BLaER1 treated with 17β-estradiol and CSF1 and Interleukin-3, amounts not matched to agents 10 nM and 100 nM (cell line): Measurements from ENCODE around the gene GJD3.
A peak's percentile ranks its signal among the peaks of the same experiment; 100 is the strongest.

Experiments used
- H3K27ac ChIP-seq, 11 experiments: shearing (Covaris generic); formaldehyde crosslinking; 2 replicates each; pipeline ENCODE4 v1.8.1; 2022
- H3K27me3 ChIP-seq, 11 experiments: shearing (Covaris generic); formaldehyde crosslinking; 2 replicates each; pipeline ENCODE4 v1.8.1; 2022
- H3K36me3 ChIP-seq, 11 experiments: shearing (Covaris generic); formaldehyde crosslinking; 2 replicates each; pipeline ENCODE4 v1.8.1; 2022
- H3K4me1 ChIP-seq, 10 experiments: shearing (Covaris generic); formaldehyde crosslinking; 2 replicates each; pipeline ENCODE4 v1.8.1; 2022
- H3K4me2 ChIP-seq, 11 experiments: shearing (Covaris generic); formaldehyde crosslinking; 2 replicates each; pipeline ENCODE4 v1.8.1; 2022
- H3K4me3 ChIP-seq, 10 experiments: shearing (Covaris generic); formaldehyde crosslinking; 2 replicates each; pipeline ENCODE4 v1.8.1; 2022
- H3K9ac ChIP-seq, 11 experiments: shearing (Covaris generic); formaldehyde crosslinking; 2 replicates each; pipeline ENCODE4 v1.8.1; 2022
- H3K9me3 ChIP-seq, 11 experiments: shearing (Covaris generic); formaldehyde crosslinking; replicated peaks in 1 of 11; 2 replicates each; pipeline ENCODE4 v1.8.1; 2022
- H4K20me1 ChIP-seq, 11 experiments: shearing (Covaris generic); formaldehyde crosslinking; 2 replicates each; pipeline ENCODE4 v1.8.1; 2022
- Cebpa-rat ChIP-seq, 11 experiments: shearing (Covaris generic); IDR thresholded peaks; 2 replicates each; pipeline ENCODE4 v1.8.1; 2022

Gene GJD3

GRCh38 chr17:40342504-40343218 is 21.9 kb downstream of the GJD3 start:
- no peaks in the 10 kb centered on the region for H3K27me3 ChIP-seq
- peaks cover 76 to 92% (median 88%) of the 10 kb centered on the region in 10 experiments for H3K4me1 ChIP-seq
- TF ChIP-seq Cebpa-rat (IDR thresholded peaks at IDR 0.05) = no peak
- H4K20me1 ChIP-seq = peaks cover 0 to 76% (median 37%) of the 10 kb centered on the region in 11 experiments; a peak in 13 of 22 replicates
- H3K4me3 ChIP-seq = peak overlapping the region; percentile 75 to 96 (median 83)
- peak overlapping the region; percentile 92 to 100 (median 99) for H3K4me2 ChIP-seq
- peak overlapping the region; percentile 76 to 94 (median 85) for H3K9ac ChIP-seq
- H3K27ac ChIP-seq = peak overlapping the region; percentile 75 to 91 (median 80)
- H3K36me3 ChIP-seq = peaks cover 0 to 19% (median 0%) of the 10 kb centered on the region in 11 experiments; a peak in 4 of 22 replicates
- H3K9me3 ChIP-seq = 0 out of 22 replicates have a peak, but pooled peaks cover 0 to 4% (median 0%) of the 10 kb centered on the region in 11 experiments

DNA sequence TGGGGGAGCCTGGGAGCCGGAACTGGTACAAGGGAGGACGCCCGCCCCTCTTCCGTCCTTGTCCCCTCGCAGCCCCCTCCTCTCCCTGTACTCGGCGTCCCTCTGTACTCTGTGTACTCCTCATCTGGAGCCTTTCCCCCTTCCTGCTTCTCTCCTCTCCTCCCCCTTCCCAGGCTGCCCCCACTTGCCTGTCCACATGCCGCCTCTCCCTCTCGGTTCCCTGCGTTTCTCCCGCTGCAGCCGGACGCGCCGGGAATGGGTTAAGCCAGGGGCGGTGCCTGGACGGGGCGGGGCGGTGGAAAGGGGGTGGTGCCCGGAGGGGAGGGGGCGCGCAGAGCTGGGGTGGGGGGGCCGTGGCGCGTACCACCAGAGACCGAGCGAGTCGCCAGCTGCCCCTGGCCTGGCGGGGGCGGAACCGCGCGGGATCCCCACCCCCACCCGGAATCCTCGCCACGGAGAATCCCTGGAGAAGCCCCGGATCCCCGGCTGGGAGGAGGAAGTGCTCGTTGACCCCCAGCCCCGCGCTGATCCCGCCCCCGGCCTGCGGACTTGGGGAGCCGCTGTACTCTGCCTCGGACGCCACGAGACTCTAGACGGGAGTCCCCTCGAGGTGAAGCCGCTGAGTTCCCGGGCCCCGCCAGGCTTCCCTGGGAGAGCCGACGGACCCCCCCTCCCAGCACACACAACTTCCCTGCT is 22.6 kb downstream of the GJD3 start:
- Histone ChIP-seq H3K4me2 (peak overlapping the region; percentile 92 to 100 (median 99)), H3K36me3 (peaks cover 0 to 22% (median 0%) of the 10 kb centered on the region in 11 experiments; a peak in 4 of 22 replicates), H4K20me1 (peaks cover 0 to 70% (median 34%) of the 10 kb centered on the region in 11 experiments; a peak in 13 of 22 replicates), H3K27me3 (no peaks in the 10 kb centered on the region), H3K4me3 (peak overlapping the region; percentile 75 to 96 (median 83)), H3K27ac (peak overlapping the region; percentile 75 to 91 (median 80)), H3K4me1 (peaks cover 76 to 92% (median 88%) of the 10 kb centered on the region in 10 experiments), H3K9me3 (0 out of 22 replicates have a peak, but pooled peaks cover 0 to 4% (median 0%) of the 10 kb centered on the region in 11 experiments), H3K9ac (peak overlapping the region; percentile 76 to 94 (median 85))
- TF ChIP-seq Cebpa-rat (IDR thresholded peaks at IDR 0.05) = no peak

- Histone ChIP-seq H3K9ac (peak overlapping the region; percentile 76 to 94 (median 85)), H3K36me3 (peaks cover 0 to 25% (median 0%) of the 10 kb centered on the region in 11 experiments; a peak in 4 of 22 replicates), H3K4me1 (peaks cover 76 to 91% (median 86%) of the 10 kb centered on the region in 10 experiments), H3K27me3 (no peaks in the 10 kb centered on the region), H3K27ac (peak overlapping the region; percentile 75 to 91 (median 80)), H3K4me2 (peak overlapping the region; percentile 92 to 100 (median 99)), H3K9me3 (0 out of 22 replicates have a peak, but pooled peaks cover 0 to 4% (median 0%) of the 10 kb centered on the region in 11 experiments), H4K20me1 (peaks cover 0 to 62% (median 30%) of the 10 kb centered on the region in 11 experiments; a peak in 13 of 22 replicates), H3K4me3 (peak overlapping the region; percentile 75 to 96 (median 83))
- peak in 1 of 11 experiments; percentile 52; a peak in 1 of 22 replicates for TF ChIP-seq Cebpa-rat (IDR thresholded peaks at IDR 0.05)
Observed at GRCh38 chr17:40340880-40341807, 23.4 kb downstream of the GJD3 start.

DNA sequence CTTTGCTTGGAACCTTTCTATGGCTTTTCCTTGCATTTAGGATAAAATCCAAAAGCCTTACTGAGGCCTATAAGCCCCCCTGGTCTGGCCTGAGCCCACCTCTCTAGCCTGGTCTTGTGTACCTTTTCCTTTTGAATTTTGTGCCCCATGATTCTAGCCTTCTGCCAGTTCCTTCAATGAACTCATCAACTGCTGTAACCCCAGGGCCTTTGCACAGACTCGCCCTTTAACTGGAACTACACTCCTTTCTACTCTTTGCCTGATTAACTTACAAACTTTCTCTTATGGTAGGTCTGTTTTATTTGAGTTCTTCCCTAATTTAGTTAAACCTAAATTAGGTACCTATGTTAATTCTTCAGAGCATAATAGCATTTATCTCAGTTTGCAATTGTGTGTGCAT is 24.2 kb downstream of the GJD3 start:
- peaks cover 0 to 54% (median 22%) of the 10 kb centered on the region in 11 experiments; a peak in 11 of 22 replicates for H4K20me1 ChIP-seq
- peak overlapping the region; percentile 92 to 100 (median 99) for H3K4me2 ChIP-seq
- H3K36me3 ChIP-seq = peaks cover 0 to 32% (median 0%) of the 10 kb centered on the region in 11 experiments; a peak in 5 of 22 replicates
- H3K4me1 ChIP-seq = peaks cover 76 to 91% (median 85%) of the 10 kb centered on the region in 10 experiments
- H3K27me3 ChIP-seq = no peaks in the 10 kb centered on the region
- H3K9me3 ChIP-seq = 0 out of 22 replicates have a peak, but pooled peaks cover 0 to 4% (median 0%) of the 10 kb centered on the region in 11 experiments
- H3K9ac ChIP-seq = peak overlapping the region in 3 of 11 experiments; percentile 78 to 87 (median 82); a peak in 4 of 22 replicates
- H3K27ac ChIP-seq = peak overlapping the region in 2 of 11 experiments; percentile 87 to 91; a peak in 4 of 22 replicates
- peak overlapping the region in 5 of 10 experiments; percentile 79 to 89 (median 84); a peak in 8 of 20 replicates for H3K4me3 ChIP-seq
- no peak for TF ChIP-seq Cebpa-rat (IDR thresholded peaks at IDR 0.05)

- Histone ChIP-seq H3K36me3 (peaks cover 0 to 32% (median 0%) of the 10 kb centered on the region in 11 experiments; a peak in 5 of 22 replicates), H3K27ac (peak overlapping the region; percentile 49 to 92 (median 66)), H3K27me3 (no peaks in the 10 kb centered on the region), H3K9me3 (0 out of 22 replicates have a peak, but pooled peaks cover 0 to 4% (median 0%) of the 10 kb centered on the region in 11 experiments), H3K9ac (peak overlapping the region; percentile 14 to 71 (median 56); a peak in 21 of 22 replicates), H3K4me2 (peak overlapping the region; percentile 92 to 100 (median 99)), H4K20me1 (peaks cover 0 to 42% (median 15%) of the 10 kb centered on the region in 11 experiments; a peak in 11 of 22 replicates), H3K4me1 (peaks cover 76 to 91% (median 85%) of the 10 kb centered on the region in 10 experiments), H3K4me3 (peak overlapping the region in 9 of 10 experiments; percentile 5 to 59 (median 27); a peak in 11 of 20 replicates)
- TF ChIP-seq Cebpa-rat (IDR thresholded peaks at IDR 0.05) = no peak
Observed at GRCh38 chr17:40338941-40339649, 25.4 kb downstream of the GJD3 start.

DNA sequence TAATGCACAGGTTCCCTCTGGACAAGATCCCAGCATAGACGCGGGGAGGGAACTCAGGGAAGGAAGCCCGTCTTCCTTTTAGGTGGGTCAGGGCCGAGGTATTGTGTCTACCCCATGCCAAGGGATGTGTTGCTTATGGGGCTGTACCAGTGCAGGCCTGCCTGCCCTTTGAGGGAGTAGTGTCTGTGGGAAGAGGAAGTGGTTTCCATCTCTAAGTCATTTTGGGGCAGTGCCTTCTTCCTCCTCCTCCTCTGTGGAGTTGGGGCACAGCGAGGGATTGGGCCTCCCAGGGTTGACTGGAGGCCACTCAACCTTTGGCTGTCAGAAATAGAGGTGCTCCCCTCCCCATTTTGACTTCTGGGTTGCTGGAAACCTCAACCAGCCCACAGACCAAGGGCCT is 26.5 kb downstream of the GJD3 start:
- Histone ChIP-seq H3K4me1 (peaks cover 78 to 91% (median 85%) of the 10 kb centered on the region in 10 experiments), H3K9ac (peak overlapping the region in 4 of 11 experiments; percentile 14 to 36 (median 23); a peak in 6 of 22 replicates), H3K27ac (peak overlapping the region; percentile 52 to 92 (median 66); a peak in 21 of 22 replicates), H3K4me3 (peak overlapping the region in 7 of 10 experiments; percentile 6 to 59 (median 20); a peak in 7 of 20 replicates), H4K20me1 (peaks cover 0 to 31% (median 4%) of the 10 kb centered on the region in 11 experiments; a peak in 10 of 22 replicates), H3K27me3 (no peaks in the 10 kb centered on the region), H3K36me3 (peaks cover 0 to 39% (median 2%) of the 10 kb centered on the region in 11 experiments; a peak in 7 of 22 replicates), H3K9me3 (0 out of 22 replicates have a peak, but pooled peaks cover 0 to 4% (median 0%) of the 10 kb centered on the region in 11 experiments), H3K4me2 (peak overlapping the region; percentile 92 to 100 (median 99))
- TF ChIP-seq Cebpa-rat (IDR thresholded peaks at IDR 0.05) = no peak

DNA sequence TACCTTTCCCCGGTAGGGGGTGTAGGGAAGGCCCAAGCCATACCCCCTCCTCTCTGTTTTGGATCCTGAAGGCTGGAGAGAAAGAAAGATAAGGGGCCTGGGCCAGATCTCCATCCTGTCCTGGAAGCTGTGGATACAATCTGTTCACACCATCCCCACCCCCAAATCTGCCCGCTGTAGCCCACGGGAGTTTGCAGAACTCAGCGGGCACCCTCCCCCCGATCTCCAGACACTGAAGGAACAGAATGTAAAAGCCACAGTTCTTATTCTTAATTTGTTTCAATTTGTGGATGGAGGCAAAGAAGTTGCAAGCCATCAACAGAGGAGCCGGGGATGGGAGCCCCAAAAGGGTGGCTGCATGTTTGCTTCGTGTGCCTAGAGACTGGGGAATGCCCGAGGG is 27.2 kb downstream of the GJD3 start:
- peak overlapping the region in 4 of 11 experiments; percentile 15 to 36 (median 34); a peak in 7 of 22 replicates for H3K9ac ChIP-seq
- peaks cover 0 to 29% (median 0%) of the 10 kb centered on the region in 11 experiments; a peak in 9 of 22 replicates for H4K20me1 ChIP-seq
- H3K27me3 ChIP-seq = no peaks in the 10 kb centered on the region

More for the DNA sequence above, 27.2 kb downstream of the GJD3 start:
- TF ChIP-seq Cebpa-rat (IDR thresholded peaks at IDR 0.05) = no peak
- H3K4me3 ChIP-seq = peak overlapping the region in 4 of 10 experiments; percentile 20 to 59 (median 28); a peak in 4 of 20 replicates
- peak overlapping the region; percentile 92 to 100 (median 99) for H3K4me2 ChIP-seq
- peaks cover 78 to 91% (median 88%) of the 10 kb centered on the region in 10 experiments for H3K4me1 ChIP-seq
- peak overlapping the region in 10 of 11 experiments; percentile 52 to 92 (median 66); a peak in 18 of 22 replicates for H3K27ac ChIP-seq
- 0 out of 22 replicates have a peak, but pooled peaks cover 0 to 4% (median 0%) of the 10 kb centered on the region in 11 experiments for H3K9me3 ChIP-seq
- peaks cover 0 to 46% (median 5%) of the 10 kb centered on the region in 11 experiments; a peak in 8 of 22 replicates for H3K36me3 ChIP-seq
